Measurements from ENCODE around the gene ASB16.

GRCh38 chr17:44178133-44178532, 7.6 kb downstream of the ASB16 start:
- TF ChIP-seq, protein P1, sequence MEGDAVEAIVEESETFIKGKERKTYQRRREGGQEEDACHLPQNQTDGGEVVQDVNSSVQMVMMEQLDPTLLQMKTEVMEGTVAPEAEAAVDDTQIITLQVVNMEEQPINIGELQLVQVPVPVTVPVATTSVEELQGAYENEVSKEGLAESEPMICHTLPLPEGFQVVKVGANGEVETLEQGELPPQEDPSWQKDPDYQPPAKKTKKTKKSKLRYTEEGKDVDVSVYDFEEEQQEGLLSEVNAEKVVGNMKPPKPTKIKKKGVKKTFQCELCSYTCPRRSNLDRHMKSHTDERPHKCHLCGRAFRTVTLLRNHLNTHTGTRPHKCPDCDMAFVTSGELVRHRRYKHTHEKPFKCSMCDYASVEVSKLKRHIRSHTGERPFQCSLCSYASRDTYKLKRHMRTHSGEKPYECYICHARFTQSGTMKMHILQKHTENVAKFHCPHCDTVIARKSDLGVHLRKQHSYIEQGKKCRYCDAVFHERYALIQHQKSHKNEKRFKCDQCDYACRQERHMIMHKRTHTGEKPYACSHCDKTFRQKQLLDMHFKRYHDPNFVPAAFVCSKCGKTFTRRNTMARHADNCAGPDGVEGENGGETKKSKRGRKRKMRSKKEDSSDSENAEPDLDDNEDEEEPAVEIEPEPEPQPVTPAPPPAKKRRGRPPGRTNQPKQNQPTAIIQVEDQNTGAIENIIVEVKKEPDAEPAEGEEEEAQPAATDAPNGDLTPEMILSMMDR (conservative IDR thresholded peaks at IDR 0.05; ENCODE audit: low read length), result no peak
- TF ChIP-seq EZH2phosphoT487 (IDR thresholded peaks at IDR 0.05; ENCODE audit: borderline replicate concordance, low read depth, low read length), result no peak
